Keratinocyte (primary cell): ENCODE data around the gene ZNF407. TPM values are rescaled to one million over a fixed set of nuclear protein-coding genes. Genes with fewer than 3 reads are reported as not detected.
"Not testable (repeated sequence)": the region's sequence is repeated elsewhere in the genome, so short reads cannot be mapped to it uniquely, and the experiment has no call there.

Experiments used
- DNase-seq: peaks from one replicate; pipeline ENCODE4 v3.0.0-alpha.2; 2011; ENCODE audit warnings: low read depth, missing footprints, low spot score
- FAIRE-seq: peaks from 2 replicates; lab custom pipeline; 2011; peaks lifted over from hg19 to GRCh38; lab: Jason Lieb, UNC
- H2AFZ ChIP-seq: 2 replicates; pipeline ENCODE4 v1.6.0; 2012; ENCODE audit warnings: low read length, control low read depth, inconsistent platforms; ENCODE audit not compliant: control insufficient read depth
- H3K27ac ChIP-seq: 2 replicates; pipeline ENCODE4 v1.5.1; 2011; ENCODE audit warnings: low read length; ENCODE audit not compliant: control insufficient read depth, insufficient read depth
- H3K27me3 ChIP-seq: 3 replicates; pipeline ENCODE4 v1.6.0; 2011; ENCODE audit warnings: low read length; ENCODE audit not compliant: control insufficient read depth, insufficient read depth; ENCODE audit errors: extremely low read depth
- H3K36me3 ChIP-seq, 2 experiments: 2 replicates in 1 of 2; 3 replicates in 1 of 2; pipeline ENCODE4 v1.5.1; 2011; ENCODE audit warnings: low read length in 2 of 2, mild to moderate bottlenecking in 1 of 2; ENCODE audit not compliant: control insufficient read depth in 2 of 2, insufficient read depth in 2 of 2; ENCODE audit errors: extremely low read depth in 1 of 2
- H3K4me1 ChIP-seq: 3 replicates; pipeline ENCODE4 v1.5.1; 2011; ENCODE audit warnings: low read length; ENCODE audit not compliant: control insufficient read depth, insufficient read depth; ENCODE audit errors: extremely low read depth
- H3K4me2 ChIP-seq: 3 replicates; pipeline ENCODE4 v1.6.0; 2011; ENCODE audit warnings: low read depth, low read length; ENCODE audit not compliant: control insufficient read depth, insufficient read depth; ENCODE audit errors: extremely low read depth
- H3K4me3 ChIP-seq, 3 experiments: fragments of 200-600 bp in 1 of 3; sonication (generic) in 1 of 3; 2 replicates in 2 of 3; 3 replicates in 1 of 3; pipeline ENCODE4 v1.5.1; 2011 to 2016; ENCODE audit warnings: low read length in 3 of 3, mild to moderate bottlenecking in 3 of 3, control low read depth in 2 of 3, inconsistent platforms in 1 of 3, low read depth in 1 of 3, mixed read lengths in 1 of 3, mixed run types in 1 of 3, moderate library complexity in 1 of 3; ENCODE audit not compliant: control insufficient read depth in 2 of 3, insufficient read depth in 2 of 3; ENCODE audit errors: extremely low read depth in 1 of 3
- H3K79me2 ChIP-seq: 2 replicates; pipeline ENCODE4 v1.6.0; 2012; ENCODE audit warnings: low read length; ENCODE audit not compliant: control insufficient read depth, insufficient read depth
- H3K9ac ChIP-seq: 3 replicates; pipeline ENCODE4 v1.6.0; 2011; ENCODE audit warnings: low read length; ENCODE audit not compliant: control insufficient read depth, insufficient read depth; ENCODE audit errors: extremely low read depth
- H3K9me1 ChIP-seq: 3 replicates; pipeline ENCODE4 v1.6.0; 2011; ENCODE audit warnings: low read length; ENCODE audit not compliant: control insufficient read depth, insufficient read depth; ENCODE audit errors: extremely low read depth
- H3K9me3 ChIP-seq: 2 replicates; pipeline ENCODE4 v1.5.1; 2012; ENCODE audit warnings: low read depth, low read length; ENCODE audit not compliant: control insufficient read depth
- H4K20me1 ChIP-seq: 3 replicates; pipeline ENCODE4 v1.6.0; 2011; ENCODE audit warnings: low read length; ENCODE audit not compliant: control insufficient read depth, insufficient read depth; ENCODE audit errors: extremely low read depth
- CTCF ChIP-seq, 3 experiments: IDR thresholded peaks in 1 of 3; conservative IDR thresholded peaks in 1 of 3; optimal IDR thresholded peaks in 1 of 3; 2 replicates in 2 of 3; 3 replicates in 1 of 3; pipeline versions ENCODE3 to v1.5.1; 2011; ENCODE audit warnings: low read length in 3 of 3, mild to moderate bottlenecking in 3 of 3, moderate library complexity in 2 of 3, control low read depth in 1 of 3, inconsistent platforms in 1 of 3; ENCODE audit not compliant: insufficient read depth in 2 of 3; ENCODE audit errors: extremely low read depth in 1 of 3
- EZH2 ChIP-seq: IDR thresholded peaks from one replicate; pipeline ENCODE4 v1.6.1; 2012; ENCODE audit warnings: inconsistent platforms, mild to moderate bottlenecking, low read length, moderate library complexity
- dilution Hi-C: fragments of 300-500 bp; cut with MboI; formaldehyde crosslinking; loops from one replicate; pipeline ENCODE4 v1.7.0; 2020; ENCODE audit warnings: low sequenced_read_pairs; ENCODE audit not compliant: extremely low pct_ligation_motif_present
- polyA plus RNA-seq, 5 experiments: library from polyadenylated mRNA; depleted of rRNA in 3 of 5; stranded (reverse) in 3 of 5; stranded (forward) in 1 of 5; unstranded in 1 of 5; fragments of >200 nt; gene quantifications; 1 replicate in 1 of 5; 2 replicates in 3 of 5; 3 replicates in 1 of 5; pipeline versions ENCODE4 v1.2.1 to v1.2.3, GENCODE V29; 2011 to 2012; ENCODE audit warnings: missing spikeins in 2 of 5, low read depth in 1 of 5, low replicate concordance in 1 of 5

The ZNF407 gene
- polyA plus RNA-seq, 1 donor (not counting 4 experiments of a cell fraction or from before 2014, with no cell fraction given): 3.8 TPM

GRCh38 chr18:74563999-74564398 is 33.7 kb upstream of the ZNF407 start:
- Histone ChIP-seq H3K9ac (no peak overlapping the region), H3K79me2 (no peaks in the 10 kb centered on the region), H3K9me3 (no peaks in the 10 kb centered on the region), H4K20me1 (no peaks in the 10 kb centered on the region), H3K27me3 (no peaks in the 10 kb centered on the region), H3K9me1 (no peaks in the 10 kb centered on the region), H3K27ac (no peak overlapping the region), H3K4me2 (no peak overlapping the region), H3K36me3 (no peaks in the 10 kb centered on the region), H3K4me1 (no peaks in the 10 kb centered on the region), H2AFZ (no peak overlapping the region), H3K4me3 (no peak overlapping the region)
- FAIRE-seq: no peak
- TF ChIP-seq CTCF (optimal IDR thresholded peaks at IDR 0.05 in 1 of 3, IDR thresholded peaks at IDR 0.05 in 1 of 3, conservative IDR thresholded peaks at IDR 0.05 in 1 of 3; ENCODE audit: extremely low read depth in 1 of 3, insufficient read depth in 2 of 3, low read length in 3 of 3): no peak
- no peak for TF ChIP-seq EZH2
- dilution Hi-C loops: no loop called here
- no peak for DNase-seq

GRCh38 chr18:74565164-74565563 is 32.5 kb upstream of the ZNF407 start:
- H3K79me2 ChIP-seq, H3K9ac ChIP-seq, H3K27me3 ChIP-seq, DNase-seq, dilution Hi-C loops, H2AFZ ChIP-seq, H3K4me3 ChIP-seq, FAIRE-seq, H3K9me3 ChIP-seq, H4K20me1 ChIP-seq, H3K27ac ChIP-seq, H3K4me1 ChIP-seq, H3K36me3 ChIP-seq, H3K9me1 ChIP-seq, H3K4me2 ChIP-seq: not testable (repeated sequence)

GRCh38 chr18:74565993-74566392 is 31.7 kb upstream of the ZNF407 start:
- FAIRE-seq, H2AFZ ChIP-seq, H4K20me1 ChIP-seq, H3K4me2 ChIP-seq, H3K36me3 ChIP-seq, H3K9me1 ChIP-seq, dilution Hi-C loops, H3K27ac ChIP-seq, H3K79me2 ChIP-seq, H3K9ac ChIP-seq, H3K27me3 ChIP-seq, H3K4me3 ChIP-seq, DNase-seq, H3K4me1 ChIP-seq, H3K9me3 ChIP-seq: not testable (repeated sequence)
